ENCODE data around the gene MAS1. TPM values are rescaled to one million over a fixed set of nuclear protein-coding genes. Genes with fewer than 3 reads are reported as not detected.

Gene MAS1
- total and polyA plus RNA-seq, 3 experiments from 2014 or later, result not detected

DNA sequence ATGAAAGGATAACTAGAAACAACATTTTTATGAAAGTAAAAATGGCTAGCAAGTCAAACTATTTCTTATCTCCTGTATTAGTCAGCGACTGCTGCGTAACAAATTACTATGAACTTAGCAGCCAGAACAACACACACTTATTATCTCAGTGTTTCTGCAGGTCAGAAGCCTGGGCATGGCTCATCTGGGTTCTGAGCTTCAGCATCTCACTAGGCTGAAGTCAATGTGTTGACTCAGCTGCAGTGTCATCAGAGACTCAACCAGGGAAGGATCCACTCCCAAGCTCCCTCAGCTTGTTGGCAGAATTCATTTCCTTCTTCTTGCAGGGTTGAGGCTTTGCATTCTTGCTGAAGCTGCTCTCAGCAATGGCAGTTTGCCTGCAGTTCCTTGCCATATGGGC is 44.8 kb downstream of the MAS1 start:
- H3K27me3 ChIP-seq (ENCODE audit: insufficient read depth, low read length, poor library complexity, severe bottlenecking), result no peaks in the 10 kb centered on the region
- H3K4me3 Mint-ChIP-seq, result no peak overlapping the region
- ChIA-PET POLR2A (no interaction called here), CTCF (no interaction called here)
- no peak overlapping the region for H3K27ac Mint-ChIP-seq
- peaks cover 0 to 4% of the 10 kb centered on the region in 2 donors for H3K27me3 Mint-ChIP-seq
- no peaks in the 10 kb centered on the region for H3K36me3 ChIP-seq (ENCODE audit: insufficient read depth, low read length)
- peaks cover 0 to 10% (median 0%) of the 10 kb centered on the region in 3 donors for H3K36me3 Mint-ChIP-seq
- peaks cover 6 to 14% (median 8%) of the 10 kb centered on the region in 3 donors for H3K4me1 Mint-ChIP-seq
- no peaks in the 10 kb centered on the region for H3K9me3 Mint-ChIP-seq
- H3K4me3 ChIP-seq (ENCODE audit: low read length), result no peak overlapping the region
- no peaks in the 10 kb centered on the region for H3K9me3 ChIP-seq (ENCODE audit: low read length)
- no peak for DNase-seq
- peaks cover 4% of the 10 kb centered on the region for H3K4me1 ChIP-seq (ENCODE audit: insufficient read depth, low read length)
- H3K27ac ChIP-seq (ENCODE audit: low read depth, low read length), result no peak overlapping the region

DNA sequence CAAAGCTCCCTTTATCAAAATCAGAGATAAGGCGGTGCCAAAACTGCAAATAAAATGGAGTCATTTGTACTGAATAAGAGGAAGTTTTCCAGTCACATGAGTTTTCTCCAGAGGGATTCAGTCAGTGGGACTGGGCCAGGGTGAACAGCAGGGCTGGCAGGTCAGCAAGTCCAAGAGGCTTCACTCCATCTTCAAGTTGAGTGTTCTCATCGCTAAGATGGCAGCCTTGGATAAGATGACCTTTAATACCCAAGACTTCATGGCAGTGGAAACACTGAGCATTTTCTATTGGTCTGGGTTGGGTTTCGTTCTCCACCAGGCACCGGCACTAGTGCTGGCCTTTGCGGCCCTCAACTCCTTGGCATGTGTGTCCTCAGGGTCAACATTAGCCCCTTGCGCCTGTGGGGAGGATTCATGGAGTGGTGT is 48.8 kb downstream of the MAS1 start:
- ChIA-PET POLR2A (no interaction called here), CTCF (no interaction called here)
- Histone ChIP-seq H3K36me3 (ENCODE audit: insufficient read depth, low read length) (no peaks in the 10 kb centered on the region), H3K4me1 (ENCODE audit: insufficient read depth, low read length) (no peaks in the 10 kb centered on the region), H3K27me3 (ENCODE audit: insufficient read depth, low read length, poor library complexity, severe bottlenecking) (no peaks in the 10 kb centered on the region), H3K4me3 (ENCODE audit: low read length) (no peak overlapping the region), H3K27ac (ENCODE audit: low read depth, low read length) (no peak overlapping the region), H3K9me3 (ENCODE audit: low read length) (no peaks in the 10 kb centered on the region)
- Mint-ChIP-seq H3K27me3 (peaks cover 0 to 7% of the 10 kb centered on the region in 2 donors), H3K9me3 (peaks cover 5 to 15% (median 9%) of the 10 kb centered on the region in 5 donors), H3K27ac (no peak overlapping the region), H3K36me3 (peaks cover 0 to 22% (median 2%) of the 10 kb centered on the region in 3 donors), H3K4me1 (peaks cover 0 to 6% (median 2%) of the 10 kb centered on the region in 3 donors), H3K4me3 (no peak overlapping the region)
- DNase-seq, result no peak

Other genes with a start within 250 kb of the MAS1 start
- gene SOD2, start 197.7 kb upstream of the MAS1 start, total RNA-seq, result 10 to 100 TPM; 82.9 to 86.6 TPM
- 85.0 TPM for gene SOD2, start 197.7 kb upstream of the MAS1 start, polyA plus RNA-seq
- 100 to 1,000 TPM in 1 of 2 experiments, 10 to 100 TPM in 1; 95.1 to 103 TPM for gene WTAP, start 163.5 kb upstream of the MAS1 start, total RNA-seq
- gene WTAP, start 163.5 kb upstream of the MAS1 start, polyA plus RNA-seq, result 149 TPM
- 10 to 100 TPM; 68.8 to 69.7 TPM for gene ACAT2, start 128.9 kb upstream of the MAS1 start, total RNA-seq
- 33.3 TPM for gene ACAT2, start 128.9 kb upstream of the MAS1 start, polyA plus RNA-seq
- 100 to 1,000 TPM; 589 to 617 TPM for gene TCP1, start 101.4 kb upstream of the MAS1 start, total RNA-seq
- 98.2 TPM for gene TCP1, start 101.4 kb upstream of the MAS1 start, polyA plus RNA-seq
- gene MRPL18, start 100.5 kb upstream of the MAS1 start, total RNA-seq, result 100 to 1,000 TPM; 129 to 130 TPM
- 101 TPM for gene MRPL18, start 100.5 kb upstream of the MAS1 start, polyA plus RNA-seq
- under 1 TPM; 0.39 to 0.80 TPM for gene PNLDC1, start 90.7 kb upstream of the MAS1 start, total RNA-seq
- gene PNLDC1, start 90.7 kb upstream of the MAS1 start, polyA plus RNA-seq, result not detected
- 10 to 100 TPM; 91.4 to 93.7 TPM for gene IGF2R, start 78.1 kb downstream of the MAS1 start, total RNA-seq
- 27.5 TPM for gene IGF2R, start 78.1 kb downstream of the MAS1 start, polyA plus RNA-seq
- under 1 TPM; 0.22 to 0.49 TPM for gene SLC22A1, start 230.8 kb downstream of the MAS1 start, total RNA-seq
- 0.13 TPM for gene SLC22A1, start 230.8 kb downstream of the MAS1 start, polyA plus RNA-seq